Esophagus squamous epithelium (tissue), 5 donors: ENCODE data around the gene ZFAND3. TPM values are rescaled to one million over a fixed set of nuclear protein-coding genes. Genes with fewer than 3 reads are reported as not detected.

Experiments
- DNase-seq: peaks from one replicate; lab custom pipeline; 2025; lab: John Stamatoyannopoulos, UW
- H3K27ac ChIP-seq, 4 donors: fragments of 200-600 bp; sonication (generic); one replicate each; pipeline ENCODE4 v1.5.1; 2016 to 2019; ENCODE audit warnings: mild to moderate bottlenecking in 1 of 4
- H3K27me3 ChIP-seq, 4 donors: fragments of 200-600 bp; sonication (generic); 1 replicate in 3 of 4; 2 replicates in 1 of 4; pipeline versions ENCODE4 v1.5.1 to v1.6.0; 2017 to 2021; ENCODE audit warnings: antibody characterized with exemption in 1 of 4
- H3K36me3 ChIP-seq, 3 donors: fragments of 200-600 bp; sonication (generic); one replicate each; pipeline ENCODE4 v1.5.1; 2016 to 2019
- H3K4me1 ChIP-seq, 3 donors: fragments of 200-600 bp; sonication (generic); one replicate each; pipeline ENCODE4 v1.5.1; 2017 to 2019
- H3K4me3 ChIP-seq, 4 donors: fragments of 200-600 bp; sonication (generic); 1 replicate in 3 of 4; 2 replicates in 1 of 4; pipeline ENCODE4 v1.5.1; 2016 to 2019; ENCODE audit warnings: mild to moderate bottlenecking in 2 of 4, moderate library complexity in 1 of 4
- H3K9me3 ChIP-seq, 3 donors: fragments of 200-600 bp; sonication (generic); one replicate each; pipeline ENCODE4 v1.5.1; 2016 to 2019
- CTCF ChIP-seq, 6 experiments: fragments of 450-650 bp in 4 of 6; fragments of 200-600 bp in 2 of 6; sonication (generic) in 2 of 6; IDR thresholded peaks; one replicate each; pipeline ENCODE4 v1.5.1; 2016 to 2019; ENCODE audit warnings: antibody characterized with exemption in 6 of 6, mild to moderate bottlenecking in 4 of 6, moderate library complexity in 4 of 6
- POLR2A ChIP-seq, 4 donors: fragments of 450-650 bp; IDR thresholded peaks; one replicate each; pipeline ENCODE4 v1.6.1; 2017; ENCODE audit warnings: antibody characterized with exemption in 4 of 4, mild to moderate bottlenecking in 4 of 4, moderate library complexity in 3 of 4
- WGBS, 2 donors: methylation state at CpG; one replicate each; pipeline ENCODE4 v1.1.5; 2018; 5-methylcytosine and 5-hydroxymethylcytosine counted together
- intact Hi-C: fragments of 100-400 bp; cut with DNase I; formaldehyde crosslinking; loops from one replicate; pipeline ENCODE4 v1.15.0; 2022
- total RNA-seq, 4 donors: library from RNA; depleted of rRNA; stranded (reverse); fragments of >200 nt; gene quantifications; one replicate each; pipeline ENCODE4 v1.1.0, GENCODE V29; 2016
- donor health status: DM: yes; HTN: yes; CAD: no.

ZFAND3 gene
- total RNA-seq, 4 donors from 2014 or later = 15.7 to 23.8 (median 20.9) TPM

GRCh38 chr6:37845026-37845911 lies 25.7 kb downstream of the ZFAND3 start:
- no peak for DNase-seq

GRCh38 chr6:37845930-37846329 lies 26.4 kb downstream of the ZFAND3 start:
- peaks cover 0 to 75% (median 21%) of the 10 kb centered on the region in 3 donors for H3K4me1 ChIP-seq

More at GRCh38 chr6:37845026-37845911, 25.7 kb downstream of the ZFAND3 start:
- H3K9me3 ChIP-seq = no peaks in the 10 kb centered on the region
- peaks cover 0 to 74% (median 21%) of the 10 kb centered on the region in 3 donors for H3K4me1 ChIP-seq
- H3K27ac ChIP-seq = peak overlapping the region in 1 of 4 donors; percentile 26
- TF ChIP-seq POLR2A (IDR thresholded peaks at IDR 0.05) = no peak
- no peak for TF ChIP-seq CTCF (IDR thresholded peaks at IDR 0.05)
- no peaks in the 10 kb centered on the region for H3K27me3 ChIP-seq
- H3K4me3 ChIP-seq = no peak overlapping the region
- intact Hi-C loops = no loop called here
- H3K36me3 ChIP-seq = no peaks in the 10 kb centered on the region
- 54 to 68% methylated on average over 6 of the region's 6 CpGs for WGBS, 2 donors

GRCh38 chr6:37847704-37848103 lies 28.2 kb downstream of the ZFAND3 start:
- Histone ChIP-seq H3K36me3 (no peaks in the 10 kb centered on the region), H3K4me1 (peaks cover 4 to 93% (median 24%) of the 10 kb centered on the region in 3 donors), H3K27ac (no peak overlapping the region), H3K9me3 (no peaks in the 10 kb centered on the region), H3K4me3 (no peak overlapping the region), H3K27me3 (no peaks in the 10 kb centered on the region)
- intact Hi-C loops = no loop called here
- whole genome bisulfite sequencing, 2 donors = 70 to 82% methylated on average over 3 of the region's 3 CpGs
- no peak for DNase-seq
- no peak for TF ChIP-seq CTCF (IDR thresholded peaks at IDR 0.05)
- no peak for TF ChIP-seq POLR2A (IDR thresholded peaks at IDR 0.05)

More at GRCh38 chr6:37845930-37846329, 26.4 kb downstream of the ZFAND3 start:
- Histone ChIP-seq H3K9me3 (no peaks in the 10 kb centered on the region), H3K36me3 (no peaks in the 10 kb centered on the region), H3K27me3 (no peaks in the 10 kb centered on the region), H3K27ac (no peak overlapping the region), H3K4me3 (no peak overlapping the region)
- no peak for DNase-seq
- no peak for TF ChIP-seq CTCF (IDR thresholded peaks at IDR 0.05)
- no peak for TF ChIP-seq POLR2A (IDR thresholded peaks at IDR 0.05)
- intact Hi-C loops = no loop called here

- TF ChIP-seq CTCF (IDR thresholded peaks at IDR 0.05) (no peak), POLR2A (IDR thresholded peaks at IDR 0.05) (no peak)
- Histone ChIP-seq H3K9me3 (no peaks in the 10 kb centered on the region), H3K36me3 (no peaks in the 10 kb centered on the region), H3K4me3 (no peak overlapping the region), H3K4me1 (peaks cover 4 to 93% (median 24%) of the 10 kb centered on the region in 3 donors), H3K27ac (no peak overlapping the region), H3K27me3 (no peaks in the 10 kb centered on the region)
- intact Hi-C loops = no loop called here
- WGBS, 2 donors = 71 to 77% methylated on average over 4 of the region's 4 CpGs
- DNase-seq = no peak
Observed at GRCh38 chr6:37848371-37848770, 28.8 kb downstream of the ZFAND3 start.

GRCh38 chr6:37850260-37850659 lies 30.7 kb downstream of the ZFAND3 start:
- WGBS, 2 donors = 75 to 82% methylated on average over 3 to 4 of the region's 4 CpGs
- peaks cover 4 to 75% (median 19%) of the 10 kb centered on the region in 3 donors for H3K4me1 ChIP-seq
- H3K9me3 ChIP-seq = no peaks in the 10 kb centered on the region

More at GRCh38 chr6:37850260-37850659, 30.7 kb downstream of the ZFAND3 start:
- DNase-seq = no peak
- H3K27ac ChIP-seq = no peak overlapping the region
- intact Hi-C loops = no loop called here
- no peaks in the 10 kb centered on the region for H3K27me3 ChIP-seq
- H3K4me3 ChIP-seq = no peak overlapping the region
- no peak for TF ChIP-seq POLR2A (IDR thresholded peaks at IDR 0.05)
- no peaks in the 10 kb centered on the region for H3K36me3 ChIP-seq
